ENCODE data around the gene NOL12.
A peak's percentile ranks its signal among the peaks of the same experiment; 100 is the strongest.
"Not testable (repeated sequence)": the region's sequence is repeated elsewhere in the genome, so short reads cannot be mapped to it uniquely, and the experiment has no call there.

The NOL12 gene

DNA sequence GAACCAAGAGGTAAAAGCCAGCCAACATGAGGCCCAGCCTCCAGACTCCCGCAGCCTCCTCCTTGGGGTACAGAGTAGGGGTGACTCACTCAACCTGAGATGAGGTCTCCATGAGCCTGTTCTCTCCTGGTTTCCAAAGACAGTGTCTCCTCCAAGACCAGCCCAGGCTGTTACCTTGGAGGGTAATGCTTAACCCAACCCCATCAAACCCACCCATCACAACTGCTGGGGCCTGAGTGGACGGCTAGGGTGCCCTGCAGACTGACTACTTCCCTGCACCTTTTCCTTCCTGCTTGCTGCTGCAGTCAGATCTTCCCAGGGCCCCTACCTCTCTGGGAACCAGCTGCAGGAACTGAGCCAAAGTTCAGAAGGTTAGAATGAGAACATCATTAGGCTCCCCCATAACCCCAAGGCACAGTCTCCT lies 5.1 kb upstream of the NOL12 start:
- no peak for DNase-seq

DNA sequence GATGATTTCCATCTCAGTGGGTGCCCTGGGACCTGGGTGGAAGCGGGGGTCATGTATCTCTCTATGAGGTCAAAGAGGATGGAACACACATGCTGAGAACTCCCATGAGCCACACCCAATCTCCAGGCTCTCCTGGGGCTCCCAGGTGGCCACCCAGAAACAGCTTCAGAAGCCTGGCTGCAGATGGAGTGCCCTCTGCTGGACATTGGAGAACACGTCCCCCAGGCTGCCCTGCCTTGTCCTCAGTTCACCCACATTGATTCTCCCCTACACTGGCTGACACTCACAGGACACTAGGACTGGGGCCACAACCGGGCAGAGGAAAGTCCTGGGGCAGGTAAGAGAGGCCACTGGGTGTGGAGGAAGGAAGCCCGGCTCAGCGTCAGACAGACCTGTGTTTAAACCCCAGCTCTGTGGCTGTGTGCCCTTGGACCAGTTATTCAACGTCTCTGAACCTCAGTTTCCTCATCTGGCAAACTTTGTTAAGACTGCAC lies 4.5 kb upstream of the NOL12 start:
- peak; percentile 60 for DNase-seq

DNA sequence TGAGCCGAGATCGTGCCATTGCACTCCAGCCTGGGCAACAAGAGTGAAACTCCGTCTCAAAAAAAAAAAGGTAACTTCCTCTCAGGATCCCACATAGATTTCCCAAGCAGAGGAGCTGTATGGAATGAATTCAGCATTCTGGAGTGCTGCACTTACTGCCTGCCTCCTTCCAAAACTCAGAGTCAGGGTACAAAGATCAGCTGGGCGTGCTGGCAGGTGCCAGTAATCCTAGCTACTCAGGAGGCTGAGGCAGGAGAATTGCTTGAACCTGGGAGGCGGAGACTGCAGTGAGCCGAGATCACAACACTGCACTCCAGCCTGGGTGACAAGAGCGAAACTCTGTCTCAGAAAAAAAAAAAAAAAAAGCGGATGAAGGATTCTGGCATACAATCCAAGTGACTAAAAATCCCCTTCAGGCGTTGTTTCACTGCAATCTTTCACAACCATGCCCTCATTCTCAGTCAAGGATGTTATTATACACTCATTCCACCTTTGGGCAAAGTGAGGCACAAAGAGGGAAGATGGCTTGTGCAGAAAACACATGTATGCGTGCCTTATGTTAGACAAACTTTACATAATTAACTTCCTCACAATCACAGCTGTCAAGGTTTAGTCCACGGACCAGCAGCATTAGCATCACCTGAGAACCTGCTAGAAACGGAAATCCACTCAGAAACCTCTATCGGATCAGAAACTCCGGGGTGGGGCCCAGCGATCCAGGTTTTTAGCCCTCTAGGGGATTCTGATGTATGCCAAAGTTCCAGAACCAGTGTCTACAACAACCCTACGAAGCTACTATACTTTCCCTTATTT lies 1.1 kb upstream of the NOL12 start:
- no peak for DNase-seq

DNA sequence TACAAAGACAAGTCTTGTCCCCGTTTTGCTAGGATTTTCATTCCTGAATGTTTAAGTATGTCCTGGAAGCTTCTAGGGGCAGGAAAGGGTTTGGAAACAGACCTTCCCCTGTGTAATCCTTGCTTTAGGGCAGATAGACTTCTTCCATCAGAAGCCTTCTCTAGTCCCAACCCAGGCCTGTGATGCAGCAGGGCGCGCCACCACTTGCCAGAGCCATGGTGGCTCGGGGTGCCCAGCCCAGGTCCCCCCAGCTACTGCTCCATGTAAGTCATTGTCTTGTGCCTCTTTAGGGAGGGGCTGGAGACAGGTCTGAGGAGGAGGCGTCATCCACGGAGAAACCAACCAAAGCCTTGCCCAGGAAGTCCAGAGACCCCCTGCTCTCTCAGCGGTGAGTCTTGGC lies 4.3 kb downstream of the NOL12 start:
- DNase-seq = no peak

DNA sequence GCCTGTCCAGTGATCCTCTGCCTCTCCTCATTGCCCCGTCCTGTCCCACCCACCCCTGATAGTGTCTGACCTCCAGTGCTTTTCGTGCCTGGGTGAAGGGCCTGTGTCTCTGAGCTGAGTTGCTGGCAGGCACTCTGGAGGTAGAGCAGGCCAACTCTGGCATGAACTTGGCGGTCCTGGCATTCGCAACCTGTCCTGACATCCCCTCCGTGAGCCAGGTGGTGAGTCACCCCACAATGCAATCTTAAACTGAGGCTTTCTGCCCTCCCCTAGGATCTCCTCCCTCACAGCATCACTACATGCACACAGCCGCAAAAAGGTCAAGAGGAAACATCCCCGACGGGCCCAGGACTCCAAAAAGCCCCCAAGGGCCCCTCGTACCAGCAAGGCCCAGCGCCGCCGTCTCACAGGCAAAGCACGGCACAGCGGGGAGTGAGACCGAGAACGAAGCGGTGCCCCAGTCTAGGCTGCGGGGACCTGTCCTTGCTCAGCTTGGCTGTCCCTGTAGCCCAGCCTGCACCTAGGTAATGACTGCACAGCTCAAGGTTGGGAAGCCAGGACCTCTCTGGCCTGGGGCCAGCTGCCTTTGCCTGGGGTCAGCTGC lies 4.9 kb downstream of the NOL12 start:
- no peak for DNase-seq

DNA sequence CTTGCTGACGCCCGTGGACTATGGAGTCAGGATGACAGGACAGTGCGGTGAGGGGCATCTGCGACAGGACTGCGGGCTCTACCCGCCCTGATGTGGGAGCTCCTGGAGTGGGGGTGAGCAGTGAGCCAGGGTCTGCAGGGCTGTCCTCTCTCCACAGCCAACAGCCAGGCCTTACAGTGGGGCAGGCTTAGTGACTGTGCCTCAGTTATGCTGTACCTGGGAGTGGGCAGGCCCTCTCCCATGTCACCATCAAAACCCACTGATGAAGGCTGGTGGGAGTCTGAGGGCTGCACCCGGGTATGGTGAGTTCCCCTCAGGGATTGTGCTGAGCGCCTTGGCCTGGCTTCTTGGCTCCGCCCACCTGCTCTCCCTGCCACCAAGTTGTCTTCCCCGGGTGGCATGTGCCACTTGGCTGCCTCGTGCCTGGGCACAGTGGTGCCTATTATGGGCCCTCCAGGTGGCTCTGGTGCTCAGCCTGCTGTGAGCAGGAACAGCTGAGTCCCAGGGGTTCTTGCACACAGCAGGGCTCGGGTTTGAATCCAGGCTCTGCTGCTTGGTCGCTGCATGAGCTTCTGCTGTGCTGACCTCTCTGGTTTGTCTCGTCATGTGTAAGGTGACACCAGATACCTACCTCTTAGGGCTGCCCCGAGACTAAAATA lies 6.6 kb downstream of the NOL12 start:
- DNase-seq = no peak

DNA sequence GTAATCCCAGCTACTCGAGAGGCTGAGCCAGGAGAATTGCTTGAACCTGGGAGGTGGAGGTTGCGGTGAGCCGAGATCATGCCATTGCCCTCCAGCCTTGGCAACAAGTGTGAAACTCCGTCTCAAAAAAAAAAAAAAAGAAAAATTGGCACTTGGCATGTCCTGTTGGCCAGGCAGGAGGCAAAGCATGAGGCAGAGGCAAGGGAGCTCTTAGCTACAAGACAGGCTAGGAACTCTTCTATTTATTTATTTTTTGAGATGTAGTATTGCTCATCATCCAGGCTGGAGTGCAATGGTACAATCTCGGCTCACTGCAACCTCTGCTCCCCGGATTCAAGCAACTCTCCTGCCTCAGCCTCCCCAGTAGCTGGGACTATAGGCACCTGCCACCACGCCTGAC lies 8.0 kb downstream of the NOL12 start:
- not testable (repeated sequence) for DNase-seq

DNA sequence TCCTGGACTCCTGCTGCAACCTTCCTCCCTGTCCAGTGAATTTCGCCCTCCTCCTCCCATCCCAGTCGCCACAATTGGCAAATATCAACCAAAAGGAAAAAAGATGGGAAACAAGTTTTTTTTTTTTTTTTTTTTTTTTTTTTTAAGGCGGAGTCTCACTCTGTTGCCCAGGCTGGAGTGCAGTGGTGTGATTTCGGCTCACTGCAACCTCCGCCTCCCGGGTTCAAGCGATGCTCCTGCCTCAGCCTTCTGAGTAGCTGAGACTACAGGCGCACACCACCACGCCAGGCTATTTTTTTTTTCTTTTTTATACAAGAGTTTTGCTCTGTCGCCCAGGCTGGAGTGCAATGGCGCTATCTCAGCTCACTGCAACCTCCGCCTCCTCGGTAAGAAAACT lies 10.1 kb downstream of the NOL12 start:
- DNase-seq = not testable (repeated sequence)

DNA sequence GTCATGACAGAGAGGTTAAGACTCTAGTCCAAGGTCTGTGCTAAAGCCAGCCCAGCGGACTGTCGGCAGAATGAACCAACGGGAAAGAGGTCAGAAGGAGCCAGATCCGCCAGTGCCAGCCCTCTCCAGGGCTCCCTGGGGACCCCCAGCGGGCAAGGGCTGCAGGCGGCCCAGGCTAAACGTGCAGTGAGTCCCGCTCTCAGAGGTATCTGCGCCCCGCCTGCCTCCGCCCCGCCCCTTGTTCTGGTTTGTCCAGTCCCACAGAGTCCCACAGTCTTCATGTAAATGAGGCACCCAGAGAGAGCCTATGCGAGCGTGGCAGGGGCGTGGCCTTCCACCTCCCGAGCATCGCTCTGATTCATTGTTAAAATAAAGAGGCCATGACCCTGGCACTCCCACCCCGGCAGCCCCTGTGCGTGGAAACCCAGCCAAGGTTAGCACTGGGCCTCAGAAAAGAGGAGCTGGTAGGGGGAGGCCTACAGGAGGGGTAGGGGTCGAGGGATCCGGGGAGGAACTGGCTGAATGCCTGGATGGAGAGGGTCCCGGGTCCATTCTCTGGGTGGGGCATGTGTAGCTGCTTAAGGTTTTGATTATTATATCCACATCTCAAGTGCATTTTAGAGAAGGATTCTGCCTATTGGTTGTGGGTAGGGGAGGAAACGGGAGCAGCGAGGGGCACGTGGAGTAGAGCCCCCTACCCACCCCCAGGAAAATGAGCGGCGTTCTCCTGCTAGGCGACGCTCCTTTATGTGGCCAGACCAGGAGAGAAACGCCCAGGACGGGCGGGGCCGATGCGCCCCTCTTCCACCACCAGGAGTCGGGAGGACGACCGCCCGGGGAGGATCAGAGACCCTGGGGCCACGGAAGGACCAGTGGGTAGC lies 10.8 kb downstream of the NOL12 start, which contains the start of gene TRIOBP:
Gene TRIOBP (plus strand): TSS at position 392 of the 881 bp plus-strand sequence. CDS start 4,318 bp downstream, outside the sequence.
- DNase-seq = no peak

DNA sequence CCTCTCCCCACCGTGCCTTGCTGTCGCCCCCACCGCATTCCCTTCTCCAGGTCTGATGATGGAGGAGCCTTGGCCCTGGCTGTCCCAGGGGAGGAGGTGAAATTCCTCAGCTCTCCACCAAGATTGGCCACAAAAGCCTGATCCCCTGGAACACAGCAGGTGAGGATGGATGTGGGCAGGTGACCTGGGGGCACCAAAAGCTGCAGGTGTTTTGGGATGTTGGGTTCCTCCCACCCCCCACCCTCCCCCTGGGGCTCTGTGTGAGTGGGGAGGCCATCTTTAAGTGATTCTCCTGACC lies 11.3 kb downstream of the NOL12 start:
- DNase-seq = no peak

DNA sequence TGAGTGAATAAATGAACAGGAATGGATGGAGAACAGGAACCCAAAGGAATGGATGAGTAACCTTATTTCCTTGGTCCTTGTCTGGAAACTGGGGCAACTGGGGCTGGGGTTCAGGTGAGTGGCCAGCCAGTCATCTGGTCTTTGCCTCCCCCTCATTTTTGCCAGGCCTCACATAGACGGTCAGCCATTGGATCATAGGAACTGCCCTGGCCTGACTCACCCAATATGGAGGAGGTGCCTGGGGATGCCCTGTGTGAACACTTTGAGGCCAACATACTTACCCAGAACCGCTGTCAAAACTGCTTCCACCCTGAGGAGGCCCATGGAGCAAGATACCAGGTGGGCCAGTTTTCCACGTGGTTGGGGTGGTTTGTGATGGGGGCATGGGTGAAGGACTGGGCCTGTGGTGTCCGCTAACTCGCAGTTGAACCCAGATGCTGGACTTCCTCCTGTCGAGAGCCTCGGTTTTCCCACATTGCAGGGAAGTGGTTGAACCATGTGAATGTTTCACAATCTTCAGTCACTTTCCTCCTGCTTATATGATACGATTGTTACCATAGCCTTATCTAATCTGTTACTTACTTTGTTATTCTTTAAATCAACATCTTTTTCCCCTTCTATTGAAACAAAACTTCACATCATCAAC lies 15.1 kb downstream of the NOL12 start:
- DNase-seq = no peak

DNA sequence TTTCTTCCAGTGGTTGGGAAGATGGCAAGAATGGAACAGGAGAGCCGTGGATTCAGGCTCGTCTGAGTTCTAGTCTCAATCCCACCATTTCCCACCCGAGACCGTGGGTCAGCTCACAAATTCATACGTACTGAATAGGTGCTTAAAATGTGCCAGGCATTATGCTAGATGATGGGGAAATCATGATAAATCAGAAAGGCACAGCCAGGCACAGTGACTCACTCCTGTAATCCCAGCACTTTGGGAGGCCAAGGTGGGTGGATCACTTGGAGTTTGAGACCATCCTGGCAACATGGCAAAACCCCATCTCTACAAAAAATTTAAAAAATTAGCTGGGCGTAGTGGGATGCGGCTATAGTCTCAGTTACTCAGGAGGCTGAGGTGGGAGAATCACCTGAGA lies 17.8 kb downstream of the NOL12 start:
- DNase-seq = no peak

DNA sequence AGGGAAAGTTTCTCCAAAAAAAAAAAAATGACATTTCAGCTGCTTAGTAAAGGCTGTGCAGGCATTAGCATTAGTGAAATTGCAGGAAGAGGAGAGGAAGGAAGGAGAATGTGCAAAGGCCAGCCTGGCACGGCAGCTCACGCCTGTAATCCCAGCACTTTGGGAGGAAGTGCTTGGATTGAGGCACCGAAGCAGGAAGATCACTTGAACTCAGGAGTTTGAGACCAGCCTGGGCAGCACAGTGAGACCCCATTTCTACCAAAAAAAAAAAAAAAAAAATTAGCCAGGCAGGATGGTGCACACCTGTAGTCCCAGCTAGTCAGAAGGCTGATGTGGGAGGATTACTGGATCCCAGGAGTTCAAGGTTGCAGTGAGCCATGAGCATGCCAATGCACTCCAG lies 18.5 kb downstream of the NOL12 start:
- DNase-seq = no peak

DNA sequence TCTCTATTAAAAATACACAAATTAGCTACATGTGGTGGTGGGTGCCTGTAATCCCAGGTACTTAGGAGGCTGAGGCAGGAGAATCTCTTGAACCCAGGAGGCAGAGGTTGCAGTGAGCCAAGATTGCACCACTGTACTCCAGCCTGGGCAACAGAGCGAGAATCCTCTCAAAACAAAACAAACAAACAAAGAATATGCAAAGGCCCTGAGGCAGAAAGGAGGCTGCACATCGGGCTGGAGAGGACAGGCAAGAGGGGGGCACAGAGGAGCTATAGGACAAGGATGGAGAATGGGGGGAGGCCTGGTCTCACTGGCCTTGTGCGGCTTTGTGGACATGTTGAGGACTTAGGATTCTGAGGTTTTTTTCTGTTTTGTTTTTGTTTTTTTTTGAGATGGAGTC lies 19.1 kb downstream of the NOL12 start:
- DNase-seq = no peak

DNA sequence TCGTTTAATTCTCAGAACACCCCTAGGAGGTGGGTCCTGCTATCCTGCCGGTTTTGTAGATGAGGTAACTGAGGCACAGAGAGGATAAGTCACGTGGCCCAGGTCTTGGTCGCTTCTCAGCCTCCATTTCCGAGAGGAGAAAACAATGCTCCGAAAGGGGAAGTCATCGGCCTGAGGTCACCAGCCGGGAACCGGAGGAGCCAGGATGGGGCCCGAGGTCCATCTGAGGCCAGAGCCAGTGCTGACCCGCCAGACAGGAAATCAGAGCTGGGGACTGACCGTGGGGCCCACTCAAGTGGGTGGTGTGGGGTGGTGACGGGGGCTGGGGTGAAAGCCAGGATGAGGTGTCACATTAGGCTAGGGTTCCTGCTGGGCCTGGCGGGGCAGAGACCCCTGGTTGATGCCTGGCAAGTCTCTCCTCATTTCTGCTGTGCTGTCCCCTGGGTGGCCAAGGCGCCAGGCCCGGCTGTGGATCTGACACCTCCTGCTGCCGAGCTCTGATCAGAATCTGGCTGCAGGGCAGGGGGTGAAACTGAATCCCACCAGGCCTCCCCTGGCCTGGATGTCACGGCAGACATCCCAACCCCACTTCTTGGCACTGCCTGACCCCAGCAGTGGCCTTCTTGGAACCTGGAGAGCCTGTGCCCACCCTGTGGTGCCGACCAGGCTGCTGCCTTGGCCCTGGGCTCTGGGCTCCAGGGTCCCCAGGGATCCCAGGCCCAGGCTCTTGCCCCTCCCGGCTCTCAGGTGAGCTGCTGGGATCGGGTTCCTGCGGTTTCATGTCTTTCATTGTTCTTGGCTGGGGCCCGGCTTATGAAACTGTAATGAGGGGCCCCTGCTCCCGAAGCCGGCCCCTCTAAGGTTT lies 22.7 kb downstream of the NOL12 start:
- no peak for DNase-seq

DNA sequence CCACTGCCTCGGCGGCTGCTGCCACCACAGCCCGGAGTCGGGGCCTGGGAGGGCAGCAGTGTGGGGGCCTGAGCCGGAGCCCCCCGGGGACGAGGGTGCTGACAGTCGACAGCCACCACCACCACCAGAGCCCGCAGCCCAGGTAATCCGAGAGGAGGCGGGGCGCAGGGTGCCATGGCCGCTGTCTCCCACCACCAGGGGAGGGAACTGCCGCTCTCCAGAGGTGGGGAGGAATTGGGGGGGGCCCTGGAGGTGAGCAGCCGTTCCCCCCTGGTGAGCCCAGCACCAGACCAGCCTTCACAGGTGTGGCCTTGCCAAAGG lies 23.3 kb downstream of the NOL12 start:
- no peak for DNase-seq

DNA sequence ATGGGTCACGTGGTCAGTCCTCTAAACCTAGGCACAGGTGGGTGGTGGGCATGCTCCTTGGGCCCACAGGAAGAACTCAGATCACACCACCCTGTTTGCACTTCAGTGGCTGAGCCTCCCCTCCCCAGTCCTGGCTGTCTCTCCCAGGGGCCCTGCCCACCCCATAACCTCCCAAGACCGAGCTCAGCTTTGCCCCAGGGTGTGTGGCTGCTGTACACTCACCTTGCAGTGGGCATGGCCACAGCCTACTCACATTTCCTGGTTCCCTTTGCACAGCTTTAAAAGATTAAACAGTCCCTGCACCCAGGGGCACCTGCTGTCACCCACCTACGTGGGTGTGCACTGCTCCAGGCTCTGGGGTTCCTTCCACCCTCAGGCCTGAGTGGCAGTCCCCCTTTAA lies 24.5 kb downstream of the NOL12 start:
- DNase-seq = no peak

DNA sequence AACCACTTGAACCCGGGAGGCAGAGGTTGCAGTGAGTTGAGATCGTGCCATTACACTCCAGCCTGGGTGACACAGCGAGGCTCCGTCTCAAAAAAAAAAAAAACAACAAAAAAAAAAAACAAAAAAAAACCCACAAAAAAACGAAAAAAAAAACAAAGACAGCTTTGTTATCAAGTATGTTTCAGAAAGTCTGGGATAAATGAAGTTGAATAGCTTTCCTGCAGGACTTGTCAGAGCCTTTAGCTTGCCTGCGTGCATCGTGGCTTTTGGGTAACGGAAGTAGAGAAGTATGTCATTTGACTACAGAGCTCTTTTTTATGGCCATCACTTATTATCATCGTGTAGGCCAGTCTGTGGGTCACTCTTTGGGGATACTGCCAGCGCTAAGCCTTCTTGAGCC lies 25.3 kb downstream of the NOL12 start:
- DNase-seq = no peak

DNA sequence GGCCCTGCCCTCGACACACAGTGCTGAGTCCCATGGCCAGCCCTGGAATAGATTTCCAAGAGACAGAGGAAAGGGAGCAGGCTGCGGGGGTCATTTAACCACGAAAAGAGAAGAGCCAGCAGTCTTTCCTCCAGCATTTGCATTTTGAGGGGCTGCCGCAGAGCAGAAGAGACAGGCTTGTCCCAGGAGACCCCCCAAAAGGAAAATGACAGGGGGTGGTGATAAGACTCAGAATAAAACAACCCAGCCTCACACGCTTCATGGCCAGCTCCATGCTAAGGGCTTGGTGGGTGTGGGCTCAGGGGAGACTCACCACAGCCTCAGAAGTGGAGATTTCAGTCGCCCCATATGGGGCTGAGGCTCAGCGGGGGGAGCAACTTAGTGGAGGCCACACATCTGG lies 27.6 kb downstream of the NOL12 start:
- no peak for DNase-seq

DNA sequence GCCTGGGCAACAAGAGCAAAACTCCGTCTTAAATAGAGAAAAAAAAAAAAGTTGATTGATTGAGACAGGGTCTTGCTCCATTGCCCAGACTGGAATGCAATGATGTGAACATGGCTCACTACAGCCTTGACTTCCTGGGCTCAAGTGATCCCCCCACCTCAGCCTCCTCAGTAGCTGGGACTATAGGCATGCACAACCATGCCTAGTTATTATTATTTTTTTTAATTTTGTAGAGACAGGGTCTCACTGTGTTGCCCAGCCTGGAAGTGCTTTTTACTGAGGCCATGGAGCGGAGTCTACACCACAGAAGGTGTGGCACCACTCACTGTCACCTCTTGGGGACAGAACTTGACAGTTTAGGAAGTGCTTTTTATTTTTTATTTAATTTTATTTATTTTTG lies 28.5 kb downstream of the NOL12 start:
- no peak for DNase-seq

DNA sequence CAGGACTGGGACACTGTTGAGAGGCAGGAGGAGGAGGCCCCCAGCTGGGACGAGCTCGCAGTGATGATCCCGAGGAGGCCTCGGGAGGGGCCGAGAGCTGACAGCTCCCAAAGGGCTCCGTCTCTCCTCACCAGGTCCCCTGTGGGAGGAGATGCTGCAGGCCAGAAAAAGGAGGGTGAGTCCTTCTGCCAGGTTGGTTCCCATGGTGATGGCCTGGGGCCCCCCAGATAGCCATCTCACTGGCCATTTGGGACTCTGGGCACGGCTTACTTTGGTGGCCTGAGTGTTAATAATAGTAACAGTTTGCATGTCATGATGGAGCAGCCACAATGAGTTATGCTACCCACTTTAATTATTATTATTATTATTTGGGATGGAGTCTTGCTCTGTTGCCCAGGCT lies 29.6 kb downstream of the NOL12 start:
- no peak for DNase-seq

DNA sequence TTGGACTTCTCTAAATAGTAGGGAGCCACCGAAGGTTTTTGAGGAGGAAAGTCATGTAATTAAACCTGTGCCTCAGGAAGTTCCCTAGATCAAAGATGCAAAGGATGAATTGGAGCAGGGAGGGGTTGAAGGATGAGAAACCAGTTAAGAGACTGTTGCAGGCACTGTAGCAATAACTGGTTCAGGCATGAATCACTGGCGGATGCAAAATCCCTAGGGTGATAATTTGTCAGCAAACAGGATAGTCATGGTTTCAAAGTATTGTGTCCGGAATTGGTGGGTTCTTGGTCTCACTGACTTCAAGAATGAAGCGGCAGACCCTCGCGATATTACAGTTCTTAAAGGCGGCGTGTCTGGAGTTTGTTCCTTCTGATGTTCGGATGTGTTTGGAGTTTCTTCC lies 30.6 kb downstream of the NOL12 start:
- DNase-seq = no peak
